ENCODE data around the gene STRA6.
"Not testable (repeated sequence)": the region's sequence is repeated elsewhere in the genome, so short reads cannot be mapped to it uniquely, and the experiment has no call there.

GRCh38 chr15:74160390-74160789 lies 42.2 kb downstream of the STRA6 start:
- TF ChIP-seq CTCF, POLR2A, EP300 (IDR thresholded peaks at IDR 0.05): not testable (repeated sequence)
